ENCODE results near the gene GPATCH2L. TPM values are rescaled to one million over a fixed set of nuclear protein-coding genes. Genes with fewer than 3 reads are reported as not detected.

GPATCH2L gene
- total RNA-seq, 1 donor: 47.9 TPM

GRCh38 chr14:76260749-76261148, 109.0 kb downstream of the GPATCH2L start:
- TF ChIP-seq CTCF (IDR thresholded peaks at IDR 0.05; ENCODE audit: insufficient read depth, low read length): no peak
- H3K4me3 ChIP-seq (ENCODE audit: low read depth, low read length): no peak overlapping the region
- no peak for DNase-seq (ENCODE audit: low read depth)

- H3K4me3 ChIP-seq (ENCODE audit: low read depth, low read length): no peak overlapping the region
- DNase-seq (ENCODE audit: low read depth): peak; percentile 19
- TF ChIP-seq CTCF (IDR thresholded peaks at IDR 0.05; ENCODE audit: insufficient read depth, low read length): no peak
Measured at GRCh38 chr14:76261371-76261811, 109.7 kb downstream of the GPATCH2L start.

GRCh38 chr14:76262641-76263040, 110.9 kb downstream of the GPATCH2L start:
- TF ChIP-seq CTCF (IDR thresholded peaks at IDR 0.05; ENCODE audit: insufficient read depth, low read length): no peak

More at GRCh38 chr14:76262641-76263040, 110.9 kb downstream of the GPATCH2L start:
- DNase-seq (ENCODE audit: low read depth): no peak
- no peak overlapping the region for H3K4me3 ChIP-seq (ENCODE audit: low read depth, low read length)

Other genes with a start within 250 kb of the GPATCH2L start
- 9.9 and 15.2 TPM in 2 replicates for gene TGFB3, start 169.9 kb upstream of the GPATCH2L start, total RNA-seq (ENCODE audit: low replicate concordance)
- 7.7 and 26.8 TPM in 2 replicates for gene IFT43, start 166.2 kb upstream of the GPATCH2L start, total RNA-seq (ENCODE audit: low replicate concordance)
- not detected in 2 replicates for gene ESRRB, start 224.2 kb downstream of the GPATCH2L start, total RNA-seq (ENCODE audit: low replicate concordance)